ENCODE data around the gene ZNF32. TPM values are rescaled to one million over a fixed set of nuclear protein-coding genes. Genes with fewer than 3 reads are reported as not detected.

ZNF32 gene
- total and polyA plus RNA-seq, 2 donors (not counting 1 experiment from before 2014, with no cell fraction given) = 29.0 to 29.6 TPM

DNA sequence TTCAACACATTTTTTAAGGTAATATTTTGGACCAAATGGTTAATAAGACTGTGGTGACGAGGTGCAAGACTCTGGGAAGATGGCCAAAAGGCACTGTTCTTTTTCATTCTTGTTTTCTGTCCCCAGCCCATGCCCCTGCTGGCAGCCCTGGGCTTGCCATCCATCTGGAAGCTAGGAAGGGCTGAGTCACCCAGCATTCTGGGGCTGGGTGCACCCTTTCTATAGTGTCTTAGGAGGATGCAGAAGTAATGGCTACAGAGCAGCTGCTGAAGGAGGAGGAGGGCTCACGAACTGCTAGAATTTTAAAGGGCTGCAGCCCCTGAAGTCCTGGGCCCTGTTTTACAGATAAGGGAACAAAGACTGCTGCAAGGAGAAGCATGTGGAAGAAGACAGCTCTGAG lies 42.8 kb upstream of the ZNF32 start:
- H3K27ac ChIP-seq (ENCODE audit: low read length in 2 of 2) = no peak overlapping the region
- no peak for TF ChIP-seq EZH2 (IDR thresholded peaks at IDR 0.05; ENCODE audit: borderline replicate concordance, insufficient read depth, low read depth, low read length, poor library complexity, severe bottlenecking)
- TF ChIP-seq, protein P1, sequence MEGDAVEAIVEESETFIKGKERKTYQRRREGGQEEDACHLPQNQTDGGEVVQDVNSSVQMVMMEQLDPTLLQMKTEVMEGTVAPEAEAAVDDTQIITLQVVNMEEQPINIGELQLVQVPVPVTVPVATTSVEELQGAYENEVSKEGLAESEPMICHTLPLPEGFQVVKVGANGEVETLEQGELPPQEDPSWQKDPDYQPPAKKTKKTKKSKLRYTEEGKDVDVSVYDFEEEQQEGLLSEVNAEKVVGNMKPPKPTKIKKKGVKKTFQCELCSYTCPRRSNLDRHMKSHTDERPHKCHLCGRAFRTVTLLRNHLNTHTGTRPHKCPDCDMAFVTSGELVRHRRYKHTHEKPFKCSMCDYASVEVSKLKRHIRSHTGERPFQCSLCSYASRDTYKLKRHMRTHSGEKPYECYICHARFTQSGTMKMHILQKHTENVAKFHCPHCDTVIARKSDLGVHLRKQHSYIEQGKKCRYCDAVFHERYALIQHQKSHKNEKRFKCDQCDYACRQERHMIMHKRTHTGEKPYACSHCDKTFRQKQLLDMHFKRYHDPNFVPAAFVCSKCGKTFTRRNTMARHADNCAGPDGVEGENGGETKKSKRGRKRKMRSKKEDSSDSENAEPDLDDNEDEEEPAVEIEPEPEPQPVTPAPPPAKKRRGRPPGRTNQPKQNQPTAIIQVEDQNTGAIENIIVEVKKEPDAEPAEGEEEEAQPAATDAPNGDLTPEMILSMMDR (IDR thresholded peaks at IDR 0.05) = no peak
- H4K20me1 ChIP-seq (ENCODE audit: control insufficient read depth, insufficient read depth, low read length, poor library complexity, severe bottlenecking) = no peaks in the 10 kb centered on the region
- H3K79me2 ChIP-seq (ENCODE audit: control insufficient read depth, insufficient read depth, low read length) = no peaks in the 10 kb centered on the region
- Mint-ChIP-seq H3K9me3 (ENCODE audit: insufficient read depth) (no peaks in the 10 kb centered on the region), H3K4me1 (peaks cover 17% of the 10 kb centered on the region), H3K27me3 (peaks cover 37% of the 10 kb centered on the region), H3K27ac (no peak overlapping the region), H3K4me3 (no peak overlapping the region)
- DNase-seq (no peak), ATAC-seq (ENCODE audit: low read depth) (no peak)
- H3K4me1 ChIP-seq (ENCODE audit: control insufficient read depth in 2 of 2, insufficient read depth in 2 of 2, low read length in 2 of 2) = peaks cover 9 to 11% of the 10 kb centered on the region in 2 donors
- peaks cover 0 to 17% (median 2%) of the 10 kb centered on the region in 4 experiments for H3K27me3 ChIP-seq (replicated peaks in 1 of 4; ENCODE audit: control extremely low read depth in 1 of 4, control insufficient read depth in 3 of 4, insufficient read depth in 4 of 4, low read length in 3 of 4)
- POLR2A ChIA-PET = no interaction called here
- H3K36me3 ChIP-seq (replicated peaks in 1 of 2; ENCODE audit: control extremely low read depth in 1 of 2, control insufficient read depth in 1 of 2, extremely low read depth in 1 of 2, insufficient read depth in 2 of 2, low read length in 1 of 2) = no peaks in the 10 kb centered on the region
- intact Hi-C loops (cut with micrococcal nuclease) = no loop called here
- no peak overlapping the region for H2AFZ ChIP-seq (ENCODE audit: insufficient read depth, low read depth, low read length, poor library complexity, severe bottlenecking)
- 64% methylated on average over 2 of the region's 2 CpGs for WGBS (ENCODE audit: insufficient coverage)
- H3K9me3 ChIP-seq (ENCODE audit: control extremely low read depth in 1 of 3, control insufficient read depth in 2 of 3, insufficient read depth in 1 of 3, low read length in 2 of 3) = peaks cover 0 to 4% (median 0%) of the 10 kb centered on the region in 3 donors
- H3K9ac ChIP-seq (ENCODE audit: low read length) = no peak overlapping the region
- CTCF ChIA-PET = interaction anchor here (0.7 kb wide), 1 partner anchor 8 kb away, joined by 3 read pairs; no protein-coding TSS in a partner anchor
- no peak overlapping the region for H3K4me2 ChIP-seq (replicated peaks; ENCODE audit: low read depth, low read length, poor library complexity, severe bottlenecking)
- no peak overlapping the region for H3K4me3 ChIP-seq (ENCODE audit: control extremely low read depth in 1 of 5, extremely low read depth in 1 of 5, insufficient read depth in 1 of 5, low read depth in 2 of 5, low read length in 4 of 5)

DNA sequence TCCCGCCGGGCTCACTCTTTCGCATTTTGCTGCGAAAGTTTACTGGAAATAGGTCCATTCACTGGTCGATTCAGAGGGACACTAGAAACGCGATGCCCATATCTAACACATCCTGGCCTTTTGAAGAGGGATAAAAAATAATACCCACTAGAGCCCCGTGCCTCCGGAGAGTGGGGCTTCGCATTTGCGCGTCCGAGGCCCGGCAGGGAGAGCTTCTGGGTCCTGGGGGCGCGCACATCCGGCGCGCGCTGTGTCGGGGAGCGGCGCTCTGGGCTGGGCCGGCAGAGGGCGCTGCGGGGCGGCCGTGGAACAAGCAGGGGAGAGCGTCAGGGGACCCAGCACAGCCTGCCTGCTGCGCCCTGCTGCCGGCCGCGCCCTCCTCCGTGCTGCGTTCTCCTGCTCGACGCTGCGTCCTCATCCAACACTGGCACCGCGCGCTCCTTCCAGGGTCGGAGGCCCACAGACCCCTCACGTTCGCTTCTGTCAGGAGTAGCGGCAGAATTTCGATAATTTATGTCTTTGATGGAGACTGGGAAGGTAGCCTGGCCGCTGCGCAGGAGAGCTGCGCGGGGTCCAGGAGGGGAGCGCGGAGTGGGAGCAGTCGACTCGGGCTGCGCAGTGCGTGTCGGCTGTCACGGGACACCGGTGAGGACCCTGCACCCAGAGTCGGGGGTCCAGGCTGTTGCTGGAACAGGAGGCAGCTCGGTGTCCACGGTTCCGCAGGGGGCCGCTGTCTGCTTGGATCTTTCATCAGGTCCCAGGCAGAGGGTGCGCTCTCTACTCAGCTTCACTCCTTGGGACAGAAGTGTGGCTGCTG lies 41.5 kb upstream of the ZNF32 start:
- Histone ChIP-seq H3K36me3 (replicated peaks in 1 of 2; ENCODE audit: control extremely low read depth in 1 of 2, control insufficient read depth in 1 of 2, extremely low read depth in 1 of 2, insufficient read depth in 2 of 2, low read length in 1 of 2) (no peaks in the 10 kb centered on the region), H3K27ac (ENCODE audit: low read length in 2 of 2) (no peak overlapping the region), H3K79me2 (ENCODE audit: control insufficient read depth, insufficient read depth, low read length) (no peaks in the 10 kb centered on the region), H3K27me3 (replicated peaks in 1 of 4; ENCODE audit: control extremely low read depth in 1 of 4, control insufficient read depth in 3 of 4, insufficient read depth in 4 of 4, low read length in 3 of 4) (peaks cover 0 to 17% (median 2%) of the 10 kb centered on the region in 4 experiments), H3K9ac (ENCODE audit: low read length) (peak overlapping the region; percentile 68), H2AFZ (ENCODE audit: insufficient read depth, low read depth, low read length, poor library complexity, severe bottlenecking) (peak overlapping the region; percentile 80), H3K4me3 (ENCODE audit: control extremely low read depth in 1 of 5, extremely low read depth in 1 of 5, insufficient read depth in 1 of 5, low read depth in 2 of 5, low read length in 4 of 5) (peak overlapping the region; percentile 51 to 72 (median 60)), H3K4me2 (replicated peaks; ENCODE audit: low read depth, low read length, poor library complexity, severe bottlenecking) (peak overlapping the region; percentile 74), H4K20me1 (ENCODE audit: control insufficient read depth, insufficient read depth, low read length, poor library complexity, severe bottlenecking) (no peaks in the 10 kb centered on the region), H3K4me1 (ENCODE audit: control insufficient read depth in 2 of 2, insufficient read depth in 2 of 2, low read length in 2 of 2) (peaks cover 9 to 11% of the 10 kb centered on the region in 2 donors), H3K9me3 (ENCODE audit: control extremely low read depth in 1 of 3, control insufficient read depth in 2 of 3, insufficient read depth in 1 of 3, low read length in 2 of 3) (peaks cover 0 to 4% (median 0%) of the 10 kb centered on the region in 3 donors)
- TF ChIP-seq EZH2 (IDR thresholded peaks at IDR 0.05; ENCODE audit: borderline replicate concordance, insufficient read depth, low read depth, low read length, poor library complexity, severe bottlenecking) = no peak
- TF ChIP-seq, protein P1 (IDR thresholded peaks at IDR 0.05) = peak; percentile 71
- H3K27me3 Mint-ChIP-seq = peaks cover 37% of the 10 kb centered on the region
- ChIA-PET POLR2A (no interaction called here), CTCF (no interaction called here)
- H3K4me3 Mint-ChIP-seq = peak overlapping the region; percentile 87
- intact Hi-C loops (cut with micrococcal nuclease) = loop anchor here (1.0 kb wide), 1 partner anchor 42 kb away; the partner anchor contains the start of gene ZNF32
- peak overlapping the region; percentile 7 for H3K27ac Mint-ChIP-seq
- peaks cover 17% of the 10 kb centered on the region for H3K4me1 Mint-ChIP-seq
- H3K9me3 Mint-ChIP-seq (ENCODE audit: insufficient read depth) = no peaks in the 10 kb centered on the region
- ATAC-seq (ENCODE audit: low read depth) (peak; percentile 95), DNase-seq (peak; percentile 75)
- 2% methylated on average over 65 of the region's 65 CpGs for WGBS (ENCODE audit: insufficient coverage)

Data from B cell (primary cell).